SJSA1 (cell line): ENCODE measurements around the gene CERS6. TPM values are rescaled to one million over a fixed set of nuclear protein-coding genes. Genes with fewer than 3 reads are reported as not detected.

Experiments
- DNase-seq, 2 experiments: peaks; one replicate each; pipeline ENCODE4 v3.0.0-alpha.2; 2015 to 2020; ENCODE audit warnings: low spot score in 2 of 2, low read depth in 1 of 2
- H3K27ac ChIP-seq: fragments of 250-450 bp; sonication (Bioruptor Pico); 2 replicates; pipeline ENCODE4 v1.5.1; 2020; ENCODE audit warnings: mild to moderate bottlenecking, moderate library complexity
- H3K27me3 ChIP-seq: fragments of 250-450 bp; sonication (Bioruptor Pico); replicated peaks from 2 replicates; pipeline ENCODE4 v1.5.1; 2020; ENCODE audit warnings: mild to moderate bottlenecking, moderate library complexity
- H3K36me3 ChIP-seq: fragments of 250-450 bp; sonication (Bioruptor Pico); 2 replicates; pipeline ENCODE4 v1.5.1; 2020; ENCODE audit warnings: mild to moderate bottlenecking
- H3K4me1 ChIP-seq: fragments of 250-450 bp; sonication (Bioruptor Pico); replicated peaks from 2 replicates; pipeline ENCODE4 v1.6.1; 2021; ENCODE audit warnings: mild to moderate bottlenecking
- H3K4me3 ChIP-seq: fragments of 250-450 bp; sonication (Bioruptor Pico); 2 replicates; pipeline ENCODE4 v1.5.1; 2020; ENCODE audit warnings: mild to moderate bottlenecking
- H3K9me3 ChIP-seq: fragments of 250-450 bp; sonication (Bioruptor Pico); replicated peaks from 2 replicates; pipeline ENCODE4 v1.5.1; 2020; ENCODE audit warnings: mild to moderate bottlenecking
- total RNA-seq: library from RNA; depleted of rRNA; stranded (reverse); fragments of >200 nt; shearing (Covaris generic); gene quantifications from 2 replicates; pipeline ENCODE4 v1.2.3, GENCODE V29; 2014

The CERS6 gene
- total RNA-seq, 1 experiment from 2014 or later = 43.7 TPM

DNA sequence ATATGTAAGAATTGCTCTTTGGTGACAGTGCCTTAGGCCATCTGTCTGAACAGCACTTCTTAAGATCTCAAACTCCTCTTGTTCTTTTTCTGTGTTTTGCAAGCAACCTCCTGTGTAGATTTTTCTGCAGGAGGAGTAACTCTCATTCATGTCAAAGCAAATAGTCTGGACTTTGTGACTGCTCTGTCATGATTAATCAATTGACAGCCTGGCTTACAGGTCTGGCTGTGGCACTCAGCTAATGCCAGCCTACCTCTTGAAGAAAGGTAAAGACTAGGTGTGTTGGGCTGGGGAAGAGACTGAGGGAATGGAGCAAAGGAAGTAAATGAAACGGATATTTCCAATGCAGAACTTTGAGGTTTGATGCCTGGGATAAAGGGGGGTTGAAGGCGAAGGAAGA, 156.6 kb downstream of the CERS6 start:
- Histone ChIP-seq H3K27ac (peak overlapping the region; percentile 90), H3K27me3 (no peaks in the 10 kb centered on the region), H3K4me1 (peaks cover 36% of the 10 kb centered on the region), H3K9me3 (no peaks in the 10 kb centered on the region), H3K4me3 (no peak overlapping the region), H3K36me3 (no peaks in the 10 kb centered on the region)
- DNase-seq = no peak

DNA sequence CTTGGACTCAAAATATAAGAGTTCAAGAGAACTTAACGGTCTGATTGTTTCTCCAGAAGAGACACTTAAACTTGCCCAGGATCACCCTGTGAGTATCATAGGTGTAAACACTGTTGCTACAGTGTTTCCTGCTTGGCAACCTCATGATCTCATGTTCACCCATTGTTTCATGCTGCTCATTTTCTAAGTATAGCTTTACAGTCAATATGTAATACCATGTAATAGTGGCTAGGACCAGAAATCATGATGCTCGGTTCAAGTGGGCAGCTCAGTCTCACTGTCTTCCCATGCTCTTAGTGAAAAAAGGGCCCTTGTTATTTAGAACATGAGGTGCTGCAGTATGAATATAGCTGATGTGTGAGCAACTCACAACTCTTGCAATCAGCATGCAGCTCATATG, 157.5 kb downstream of the CERS6 start:
- Histone ChIP-seq H3K9me3 (no peaks in the 10 kb centered on the region), H3K36me3 (no peaks in the 10 kb centered on the region), H3K4me1 (peaks cover 36% of the 10 kb centered on the region), H3K27me3 (no peaks in the 10 kb centered on the region), H3K27ac (peak overlapping the region; percentile 90; the same call in 1 of the 2 replicates), H3K4me3 (no peak overlapping the region)
- DNase-seq = no peak

DNA sequence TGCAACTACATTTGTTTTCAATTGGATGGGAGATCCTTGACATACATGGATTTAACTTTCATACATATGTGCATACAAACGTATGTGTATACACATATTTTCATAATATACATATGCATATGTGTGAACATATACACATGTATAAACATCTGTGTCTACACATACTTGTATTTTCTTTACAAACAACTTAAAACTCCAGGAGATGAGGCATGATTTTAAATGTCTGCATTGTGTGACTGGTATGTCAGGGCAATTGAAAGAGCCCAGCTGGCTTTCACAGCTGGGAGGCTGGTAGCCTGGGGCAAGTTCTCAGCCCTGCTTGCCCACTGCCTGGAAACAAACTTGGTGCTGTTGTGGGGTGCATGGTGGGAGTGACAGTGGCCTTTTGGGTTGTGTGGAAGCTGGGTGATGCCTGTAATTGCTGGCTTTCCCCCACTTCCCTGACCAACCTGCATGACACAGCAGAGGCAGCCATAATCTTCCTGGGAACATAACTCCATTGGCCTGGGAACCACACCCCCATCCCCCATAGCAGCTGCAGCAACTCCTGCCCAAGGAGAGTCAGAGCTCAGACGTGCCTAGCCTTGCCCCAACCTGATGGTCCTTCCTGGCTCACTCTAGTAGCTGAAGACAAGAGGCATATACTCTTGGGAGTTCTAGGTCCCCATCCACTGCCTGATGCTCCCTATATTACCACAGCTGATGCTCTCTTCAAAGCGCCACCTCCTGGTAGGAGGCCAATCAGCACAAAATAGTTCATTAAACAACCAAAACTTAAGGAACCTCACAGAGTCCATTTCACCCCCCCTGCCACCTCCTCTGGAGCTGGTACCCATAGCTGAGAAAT, 158.3 kb downstream of the CERS6 start:
- Histone ChIP-seq H3K27ac (no peak overlapping the region), H3K4me3 (no peak overlapping the region)
- DNase-seq = no peak

DNA sequence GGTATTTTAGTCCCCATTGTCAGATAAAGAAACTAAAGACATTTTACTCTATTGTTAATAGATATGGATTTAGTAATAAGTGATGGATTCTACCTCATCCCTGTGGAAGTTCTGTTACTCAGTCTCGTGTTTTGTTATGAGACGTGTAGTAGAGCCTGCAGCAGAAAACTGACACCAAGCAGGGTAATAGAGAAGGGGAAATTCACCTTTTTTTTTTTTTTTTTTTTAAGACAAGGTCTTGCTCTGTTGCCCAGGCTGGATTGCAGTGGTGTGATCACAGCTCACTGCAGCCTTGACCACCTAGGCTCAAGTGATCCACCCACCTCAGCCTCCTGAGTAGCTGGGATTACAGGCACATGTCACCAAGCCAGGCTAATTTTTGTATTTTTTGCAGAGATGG, 164.5 kb downstream of the CERS6 start:
- H3K4me3 ChIP-seq = no peak overlapping the region
- no peaks in the 10 kb centered on the region for H3K9me3 ChIP-seq
- no peaks in the 10 kb centered on the region for H3K27me3 ChIP-seq
- no peak for DNase-seq
- no peak overlapping the region for H3K27ac ChIP-seq
- H3K36me3 ChIP-seq = no peaks in the 10 kb centered on the region
- no peaks in the 10 kb centered on the region for H3K4me1 ChIP-seq

More for the DNA sequence above, 158.3 kb downstream of the CERS6 start:
- Histone ChIP-seq H3K4me1 (peaks cover 36% of the 10 kb centered on the region), H3K9me3 (no peaks in the 10 kb centered on the region), H3K36me3 (no peaks in the 10 kb centered on the region), H3K27me3 (no peaks in the 10 kb centered on the region)

DNA sequence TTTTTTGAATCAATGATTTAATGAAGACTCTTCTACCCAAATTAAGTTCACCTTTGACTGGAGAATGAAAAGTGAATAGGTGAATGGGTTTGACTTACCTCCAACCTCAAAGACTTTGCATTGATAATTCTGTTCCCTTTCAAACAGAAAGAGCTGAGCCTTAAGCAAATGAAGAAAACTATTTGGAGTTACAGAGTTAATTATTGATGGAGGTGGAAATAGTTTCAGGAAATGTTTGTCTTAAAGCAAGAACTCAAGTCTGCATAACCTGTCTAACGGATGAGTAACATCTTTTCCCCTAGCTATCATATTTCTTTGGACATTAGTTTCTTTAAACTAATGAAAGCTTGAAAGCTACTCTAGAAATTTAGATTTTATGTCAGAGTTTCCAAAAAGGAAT, 166.5 kb downstream of the CERS6 start:
- no peaks in the 10 kb centered on the region for H3K36me3 ChIP-seq
- H3K4me1 ChIP-seq = no peaks in the 10 kb centered on the region
- no peak for DNase-seq
- H3K27me3 ChIP-seq = no peaks in the 10 kb centered on the region
- H3K27ac ChIP-seq = no peak overlapping the region
- H3K9me3 ChIP-seq = no peaks in the 10 kb centered on the region
- H3K4me3 ChIP-seq = no peak overlapping the region

DNA sequence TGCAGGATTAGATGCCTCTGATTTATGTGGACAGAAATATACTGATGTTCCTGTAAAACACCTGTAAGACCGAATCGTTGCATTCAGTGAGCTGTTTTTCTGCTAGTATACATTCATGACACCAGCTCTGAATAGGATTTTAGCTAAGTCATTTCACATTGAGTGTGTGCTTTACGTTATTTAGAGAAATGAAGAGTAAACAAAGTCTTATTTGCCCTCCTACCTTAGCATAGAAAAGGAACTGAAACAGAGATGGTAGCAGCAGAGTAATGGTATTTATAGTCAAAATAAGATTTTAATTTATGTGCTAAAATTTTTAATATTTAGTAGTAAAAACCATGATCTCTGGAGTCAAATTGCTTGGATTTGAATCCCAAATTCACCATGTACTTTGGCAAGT, 168.0 kb downstream of the CERS6 start:
- Histone ChIP-seq H3K4me3 (no peak overlapping the region), H3K27me3 (no peaks in the 10 kb centered on the region), H3K36me3 (no peaks in the 10 kb centered on the region), H3K9me3 (no peaks in the 10 kb centered on the region), H3K4me1 (no peaks in the 10 kb centered on the region), H3K27ac (no peak overlapping the region)
- DNase-seq = no peak

DNA sequence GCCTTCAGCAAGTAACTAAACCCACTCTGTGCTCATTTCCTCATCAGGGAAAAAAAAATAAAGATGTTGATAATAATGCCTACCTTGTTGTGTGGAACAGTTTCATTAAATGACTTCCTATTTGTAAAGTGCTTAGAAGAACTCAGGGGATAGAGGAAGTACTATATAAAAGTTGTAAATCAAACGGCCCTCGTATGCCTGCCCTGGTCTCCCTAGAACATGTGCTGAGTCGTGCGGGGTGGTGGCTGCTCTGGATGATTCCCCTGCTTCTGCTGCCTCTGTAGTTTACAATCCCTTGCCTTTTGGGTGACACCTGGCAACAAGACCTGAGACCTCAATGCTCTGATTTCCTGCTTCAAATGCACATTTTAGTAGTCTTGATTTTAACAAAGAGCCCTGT, 170.0 kb downstream of the CERS6 start:
- no peaks in the 10 kb centered on the region for H3K36me3 ChIP-seq
- H3K9me3 ChIP-seq = no peaks in the 10 kb centered on the region
- no peak overlapping the region for H3K4me3 ChIP-seq
- H3K27ac ChIP-seq = no peak overlapping the region
- H3K27me3 ChIP-seq = no peaks in the 10 kb centered on the region
- no peak for DNase-seq
- H3K4me1 ChIP-seq = no peaks in the 10 kb centered on the region

DNA sequence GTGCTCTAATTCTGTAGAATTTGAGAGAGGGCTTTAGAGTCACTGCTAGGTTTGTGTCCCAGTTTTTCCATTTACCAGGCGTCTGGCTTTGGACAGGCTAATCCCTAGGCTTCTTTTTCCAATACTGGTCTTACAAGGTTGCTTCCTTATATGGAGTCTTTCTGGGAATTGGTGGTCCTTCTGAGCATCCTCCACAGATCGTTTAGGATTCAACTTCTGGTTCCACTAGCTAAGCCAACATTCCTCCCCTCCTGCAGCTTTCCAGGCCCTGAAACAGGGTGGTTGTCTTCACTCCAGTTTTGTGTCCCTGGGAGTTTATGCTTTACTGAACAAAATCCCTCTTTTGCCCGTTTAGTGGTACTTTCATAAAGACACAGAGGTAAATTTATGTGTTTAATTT, 170.6 kb downstream of the CERS6 start:
- Histone ChIP-seq H3K4me3 (no peak overlapping the region), H3K27me3 (no peaks in the 10 kb centered on the region), H3K4me1 (no peaks in the 10 kb centered on the region), H3K27ac (no peak overlapping the region), H3K36me3 (no peaks in the 10 kb centered on the region), H3K9me3 (no peaks in the 10 kb centered on the region)
- DNase-seq = no peak

DNA sequence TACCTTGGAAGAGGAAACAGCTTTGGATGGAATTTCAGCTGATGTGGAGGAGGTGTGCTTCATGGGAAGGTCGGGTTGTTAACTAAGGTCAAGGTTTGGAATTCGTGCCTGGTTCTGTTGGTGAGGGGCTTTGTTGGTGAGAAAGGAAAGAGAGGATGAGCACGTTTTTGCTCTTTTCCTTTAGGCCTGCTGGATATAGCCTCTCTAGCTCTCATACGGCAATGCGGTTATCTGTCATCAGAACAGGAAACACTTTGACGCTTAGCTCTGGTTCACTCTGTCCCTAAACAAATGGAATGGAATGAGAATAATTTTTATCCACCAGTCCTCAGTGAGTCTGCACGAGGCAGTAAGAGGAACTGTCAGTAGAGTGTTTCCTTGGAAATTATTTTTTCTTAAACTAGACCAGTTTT, 176.6 kb downstream of the CERS6 start:
- no peak overlapping the region for H3K27ac ChIP-seq
- no peaks in the 10 kb centered on the region for H3K9me3 ChIP-seq
- no peaks in the 10 kb centered on the region for H3K36me3 ChIP-seq
- no peak overlapping the region for H3K4me3 ChIP-seq
- no peaks in the 10 kb centered on the region for H3K4me1 ChIP-seq
- H3K27me3 ChIP-seq = no peaks in the 10 kb centered on the region
- no peak for DNase-seq

DNA sequence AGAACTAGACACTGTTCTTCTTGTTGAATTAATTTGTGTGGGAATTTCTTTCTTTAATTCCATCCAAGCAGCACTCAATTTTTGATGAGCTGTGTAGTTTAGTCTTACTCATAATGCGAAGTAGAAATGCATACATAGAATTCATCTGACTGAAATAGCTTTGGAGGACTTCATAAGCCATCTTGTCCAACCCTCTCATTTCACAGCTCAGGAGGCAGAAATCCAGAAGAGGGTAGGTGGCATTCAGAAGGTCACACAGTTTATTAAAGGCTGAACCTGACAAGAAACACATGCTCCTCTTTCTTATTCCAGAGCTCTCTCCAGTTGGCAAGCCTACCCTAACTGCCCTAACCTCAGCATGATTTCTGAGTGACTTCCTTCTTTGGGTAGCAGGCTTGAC, 177.1 kb downstream of the CERS6 start:
- Histone ChIP-seq H3K27ac (no peak overlapping the region), H3K27me3 (no peaks in the 10 kb centered on the region), H3K9me3 (no peaks in the 10 kb centered on the region), H3K36me3 (no peaks in the 10 kb centered on the region), H3K4me3 (no peak overlapping the region), H3K4me1 (no peaks in the 10 kb centered on the region)
- no peak for DNase-seq

DNA sequence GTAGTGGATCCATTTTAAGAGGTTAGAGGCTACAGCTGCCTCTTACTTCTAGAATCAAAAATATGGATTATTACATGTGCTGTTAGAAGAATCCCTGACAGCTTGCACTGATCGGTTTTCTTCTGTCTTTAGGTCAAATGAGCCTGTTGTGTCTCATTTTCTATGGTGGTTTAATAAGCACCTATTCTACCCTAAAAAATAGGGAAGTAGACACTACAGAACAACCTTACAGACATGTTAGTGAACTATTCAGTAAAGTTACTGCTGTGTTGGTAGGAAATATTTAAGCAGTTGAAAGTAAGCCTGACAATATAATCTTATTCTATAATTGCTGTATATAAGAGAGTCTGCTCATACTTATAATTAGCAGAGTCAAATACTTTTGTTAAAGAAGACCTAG, 177.8 kb downstream of the CERS6 start:
- Histone ChIP-seq H3K27ac (no peak overlapping the region), H3K4me3 (no peak overlapping the region), H3K36me3 (no peaks in the 10 kb centered on the region), H3K4me1 (no peaks in the 10 kb centered on the region), H3K27me3 (no peaks in the 10 kb centered on the region), H3K9me3 (no peaks in the 10 kb centered on the region)
- no peak for DNase-seq

DNA sequence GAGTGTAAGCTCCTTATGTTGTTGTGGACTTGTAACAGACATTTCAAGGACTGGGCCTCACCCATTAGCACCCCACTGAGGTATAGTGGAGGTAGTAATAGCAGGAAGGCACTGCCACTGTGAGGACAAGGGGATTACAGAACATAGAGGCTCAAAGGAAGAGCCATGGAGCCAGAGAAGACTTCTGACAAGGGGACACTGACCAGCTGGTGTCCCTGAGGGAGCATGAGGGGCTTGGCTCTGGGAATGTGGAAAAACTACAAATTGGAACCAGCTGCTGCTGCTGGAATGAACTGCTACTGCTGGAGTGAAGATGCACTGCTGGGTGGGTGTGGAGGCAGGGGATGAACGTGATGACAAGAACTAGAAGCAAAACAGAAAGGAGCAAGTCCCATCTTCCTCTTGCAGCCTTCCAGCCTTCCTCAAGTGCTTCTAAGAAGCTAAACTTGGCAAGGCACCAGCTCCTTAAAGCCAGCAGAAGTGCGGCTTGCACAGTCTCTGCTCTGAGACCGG, 179.0 kb downstream of the CERS6 start:
- H3K36me3 ChIP-seq = no peaks in the 10 kb centered on the region
- DNase-seq = no peak
- no peaks in the 10 kb centered on the region for H3K9me3 ChIP-seq
- H3K27ac ChIP-seq = no peak overlapping the region
- no peak overlapping the region for H3K4me3 ChIP-seq
- H3K27me3 ChIP-seq = no peaks in the 10 kb centered on the region
- H3K4me1 ChIP-seq = peaks cover 6% of the 10 kb centered on the region

DNA sequence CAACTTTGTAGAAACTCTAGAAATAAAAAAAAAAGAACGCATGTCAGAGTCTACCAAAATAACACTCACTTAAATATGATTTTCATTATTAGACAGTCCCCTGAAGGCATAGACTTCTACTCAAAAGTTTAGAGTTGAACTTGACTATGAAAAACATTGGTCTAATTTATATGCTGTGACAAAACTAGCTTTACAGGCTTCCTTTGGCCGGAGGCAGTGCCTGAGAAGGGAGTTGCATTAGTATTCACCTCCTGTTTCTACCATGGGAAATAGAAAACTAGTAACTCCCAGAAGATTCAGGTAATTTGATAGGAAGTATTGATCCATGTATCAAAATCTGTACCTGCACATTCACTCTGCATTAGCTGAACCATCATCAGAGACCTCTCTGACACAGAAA, 182.9 kb downstream of the CERS6 start:
- Histone ChIP-seq H3K4me3 (no peak overlapping the region), H3K4me1 (peaks cover 6% of the 10 kb centered on the region), H3K27me3 (no peaks in the 10 kb centered on the region), H3K9me3 (no peaks in the 10 kb centered on the region), H3K27ac (no peak overlapping the region), H3K36me3 (no peaks in the 10 kb centered on the region)
- no peak for DNase-seq

DNA sequence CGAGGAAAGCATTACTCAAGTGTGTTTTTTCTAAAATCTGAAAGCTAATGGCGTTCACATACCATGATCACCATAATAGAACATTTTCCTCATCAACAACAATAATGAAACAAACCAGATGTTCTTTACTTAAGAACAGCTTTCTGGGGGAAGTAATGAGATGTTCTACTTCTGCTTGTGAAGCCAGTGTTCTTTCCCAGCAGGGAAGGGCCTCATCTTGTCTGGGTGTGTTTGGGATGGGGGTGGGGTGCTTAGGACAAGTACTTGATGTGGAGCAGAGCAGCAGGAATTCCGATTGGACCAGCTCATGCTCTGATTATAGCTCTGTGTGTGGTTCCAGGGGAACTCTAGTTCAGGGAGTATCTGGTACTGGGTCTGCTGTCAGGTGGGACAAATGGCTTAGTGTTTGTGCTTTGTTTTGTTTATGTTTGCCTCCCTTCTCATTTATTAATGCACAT, 183.4 kb downstream of the CERS6 start:
- peak; percentile 10 to 54 for DNase-seq

More for the DNA sequence above, 183.4 kb downstream of the CERS6 start:
- H3K9me3 ChIP-seq = no peaks in the 10 kb centered on the region
- H3K27ac ChIP-seq = no peak overlapping the region
- no peak overlapping the region for H3K4me3 ChIP-seq
- peaks cover 6% of the 10 kb centered on the region for H3K4me1 ChIP-seq
- H3K27me3 ChIP-seq = no peaks in the 10 kb centered on the region
- H3K36me3 ChIP-seq = no peaks in the 10 kb centered on the region
